GM23248 (cell line): ENCODE data around the gene TCTN1. TPM values are rescaled to one million over a fixed set of nuclear protein-coding genes. Genes with fewer than 3 reads are reported as not detected.

Experiments
- DNase-seq: peaks from one replicate; pipeline ENCODE4 v3.0.0-alpha.2; 2015
- H2AFZ ChIP-seq: fragments of 200-600 bp; sonication (generic); 2 replicates; pipeline ENCODE4 v1.6.1; 2016; ENCODE audit warnings: antibody characterized with exemption
- H3F3A ChIP-seq: fragments of 200-600 bp; sonication (generic); 2 replicates; pipeline ENCODE4 v1.6.1; 2016; ENCODE audit warnings: mild to moderate bottlenecking, antibody characterized with exemption, mixed run types; ENCODE audit not compliant: insufficient read depth
- H3K27ac ChIP-seq: fragments of 200-600 bp; sonication (generic); 2 replicates; pipeline ENCODE4 v1.5.1; 2016; ENCODE audit warnings: mild to moderate bottlenecking
- H3K27me3 ChIP-seq: fragments of 200-600 bp; sonication (generic); replicated peaks from 2 replicates; pipeline ENCODE4 v1.6.1; 2016; ENCODE audit warnings: mild to moderate bottlenecking; ENCODE audit not compliant: insufficient read depth
- H3K36me3 ChIP-seq: fragments of 200-600 bp; sonication (generic); 2 replicates; pipeline ENCODE4 v1.6.1; 2016; ENCODE audit warnings: low read depth, mild to moderate bottlenecking
- H3K4me1 ChIP-seq: fragments of 200-600 bp; sonication (generic); 2 replicates; pipeline ENCODE4 v1.6.1; 2016; ENCODE audit warnings: mild to moderate bottlenecking; ENCODE audit not compliant: insufficient read depth
- H3K4me2 ChIP-seq: fragments of 200-600 bp; sonication (generic); one replicate; pipeline ENCODE4 v1.6.1; 2016; ENCODE audit warnings: mild to moderate bottlenecking; ENCODE audit not compliant: unreplicated experiment
- H3K4me3 ChIP-seq: fragments of 200-600 bp; sonication (generic); 2 replicates; pipeline ENCODE4 v1.5.1; 2016; ENCODE audit warnings: mild to moderate bottlenecking
- H3K79me2 ChIP-seq: fragments of 200-600 bp; sonication (generic); 2 replicates; pipeline ENCODE4 v1.6.1; 2016; ENCODE audit warnings: mild to moderate bottlenecking; ENCODE audit not compliant: insufficient read depth
- H3K9ac ChIP-seq: fragments of 200-600 bp; sonication (generic); 2 replicates; pipeline ENCODE4 v1.6.1; 2016; ENCODE audit warnings: mild to moderate bottlenecking
- H3K9me2 ChIP-seq: fragments of 200-600 bp; sonication (generic); 2 replicates; pipeline ENCODE4 v1.6.1; 2016; ENCODE audit warnings: mixed run types, mild to moderate bottlenecking, moderate library complexity; ENCODE audit not compliant: insufficient read depth
- H3K9me3 ChIP-seq: fragments of 200-600 bp; sonication (generic); one replicate; pipeline ENCODE4 v1.6.1; 2017; ENCODE audit warnings: low read depth
- H4K20me1 ChIP-seq: fragments of 200-600 bp; sonication (generic); 2 replicates; pipeline ENCODE4 v1.6.0; 2016; ENCODE audit not compliant: insufficient read depth
- EZH2 ChIP-seq: fragments of 200-600 bp; sonication (generic); IDR thresholded peaks from 2 replicates; pipeline ENCODE4 v1.6.1; 2018; ENCODE audit warnings: antibody characterized with exemption, mild to moderate bottlenecking; ENCODE audit not compliant: insufficient read depth, poor library complexity, severe bottlenecking
- EZH2phosphoT487 ChIP-seq: fragments of 200-600 bp; sonication (generic); IDR thresholded peaks from 2 replicates; pipeline ENCODE4 v1.6.1; 2018; ENCODE audit warnings: antibody characterized with exemption, moderate library complexity, mild to moderate bottlenecking, low read depth; ENCODE audit not compliant: insufficient read depth
- whole genome bisulfite sequencing, 2 experiments: methylation state at CpG; one replicate each; pipeline ENCODE4 v1.1.6; 2015 to 2017; ENCODE audit warnings: low lambda C conversion rate in 2 of 2, low coverage in 1 of 2; ENCODE audit errors: missing lambda C conversion rate in 2 of 2; 5-methylcytosine and 5-hydroxymethylcytosine counted together
- in situ Hi-C: fragments of 300-500 bp; cut with MboI; formaldehyde crosslinking; loops from 2 replicates; pipeline ENCODE4 v1.15.0; 2020
- polyA plus RNA-seq: library from polyadenylated mRNA; unstranded; fragments of >200 nt; fragmentation: Nextera tagmentation; extraction: Ambion mirVana; gene quantifications from 2 replicates; pipeline ENCODE4 v1.2.1, GENCODE V29; 2016
- total RNA-seq: library from RNA; depleted of rRNA; stranded (reverse); fragments of >200 nt; shearing (Covaris generic); gene quantifications from 2 replicates; pipeline ENCODE4 v1.2.3, GENCODE V29; 2014

Gene TCTN1
- total and polyA plus RNA-seq, 2 experiments from 2014 or later, result 44.3 to 65.2 TPM

DNA sequence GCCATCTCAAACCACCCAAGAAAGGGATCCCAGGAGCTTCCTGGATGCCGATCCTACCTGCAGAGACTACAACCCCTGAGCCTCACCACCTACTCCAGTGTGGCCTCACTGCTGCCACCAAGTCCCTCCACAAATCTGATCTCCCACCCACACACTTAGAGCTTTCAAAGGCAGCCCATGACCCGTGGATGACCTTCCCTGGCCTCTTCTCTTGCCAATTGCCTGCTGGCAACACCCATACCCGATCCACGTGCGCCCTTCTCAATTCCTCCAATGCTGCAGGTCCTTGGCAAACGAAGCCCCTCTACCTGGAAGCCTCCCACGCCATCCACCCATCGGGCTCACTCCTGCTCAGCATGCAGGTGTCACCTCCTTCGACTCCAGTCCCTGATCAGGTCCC is 44.3 kb downstream of the TCTN1 start:
- no peaks in the 10 kb centered on the region for H3F3A ChIP-seq
- no peaks in the 10 kb centered on the region for H3K79me2 ChIP-seq
- no peak overlapping the region for H2AFZ ChIP-seq
- H3K27ac ChIP-seq, result no peak overlapping the region
- no peaks in the 10 kb centered on the region for H3K9me3 ChIP-seq
- no peaks in the 10 kb centered on the region for H3K4me1 ChIP-seq
- no peak overlapping the region for H3K4me3 ChIP-seq
- no peaks in the 10 kb centered on the region for H4K20me1 ChIP-seq
- in situ Hi-C loops, result no loop called here
- H3K9me2 ChIP-seq, result no peaks in the 10 kb centered on the region
- DNase-seq, result no peak
- H3K9ac ChIP-seq, result no peak overlapping the region
- WGBS, 2 experiments, result 71 to 73% methylated on average over 9 of the region's 9 CpGs
- H3K27me3 ChIP-seq, result no peaks in the 10 kb centered on the region
- H3K36me3 ChIP-seq, result no peaks in the 10 kb centered on the region
- H3K4me2 ChIP-seq, result no peak overlapping the region
- TF ChIP-seq EZH2phosphoT487 (no peak), EZH2 (no peak)

GRCh38 chr12:110658878-110659277 is 44.9 kb downstream of the TCTN1 start:
- H3K4me3 ChIP-seq, result no peak overlapping the region
- no peaks in the 10 kb centered on the region for H3K9me2 ChIP-seq
- in situ Hi-C loops, result no loop called here
- no peaks in the 10 kb centered on the region for H3K9me3 ChIP-seq
- no peak overlapping the region for H3K27ac ChIP-seq
- H2AFZ ChIP-seq, result no peak overlapping the region
- WGBS, 2 experiments, result 57 to 58% methylated on average over 3 of the region's 3 CpGs
- no peaks in the 10 kb centered on the region for H3K4me1 ChIP-seq
- no peak for TF ChIP-seq EZH2
- TF ChIP-seq EZH2phosphoT487, result no peak
- H3F3A ChIP-seq, result no peaks in the 10 kb centered on the region
- H3K9ac ChIP-seq, result no peak overlapping the region
- H3K4me2 ChIP-seq, result no peak overlapping the region
- H4K20me1 ChIP-seq, result no peaks in the 10 kb centered on the region
- no peak for DNase-seq
- H3K36me3 ChIP-seq, result no peaks in the 10 kb centered on the region
- H3K27me3 ChIP-seq, result no peaks in the 10 kb centered on the region
- H3K79me2 ChIP-seq, result no peaks in the 10 kb centered on the region

DNA sequence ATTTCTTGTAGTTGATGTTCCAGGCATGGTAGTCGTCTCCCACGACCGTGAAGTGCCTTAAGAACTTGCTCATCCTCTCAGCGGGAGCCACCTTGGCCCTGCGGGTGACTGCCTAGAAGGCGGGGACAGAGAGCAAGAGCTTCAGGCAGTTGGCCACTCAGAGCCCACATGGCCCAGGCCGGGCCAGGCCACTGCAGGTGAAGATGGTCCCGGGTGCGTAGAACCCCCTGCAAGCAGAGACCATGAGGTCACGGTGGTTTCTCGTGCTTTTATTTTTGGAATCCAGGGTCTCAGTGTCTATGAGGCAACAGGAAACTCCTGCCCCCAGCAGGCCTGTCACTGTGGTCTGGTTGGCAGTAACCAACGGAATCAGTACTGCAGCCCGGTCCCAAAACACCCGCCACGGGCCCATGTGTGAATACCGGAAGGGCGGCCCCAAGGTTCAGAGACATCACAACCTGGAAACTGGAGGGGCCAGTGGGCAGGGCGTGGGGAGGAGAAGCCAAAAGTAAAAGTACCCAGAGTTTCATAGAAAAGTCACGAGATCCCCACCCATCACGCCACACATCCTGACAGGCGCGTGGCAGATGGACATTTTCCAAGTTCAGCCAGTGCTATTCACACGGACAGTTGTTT is 47.5 kb downstream of the TCTN1 start:
- Histone ChIP-seq H3K4me3 (no peak overlapping the region), H3K4me1 (no peaks in the 10 kb centered on the region), H3K27me3 (no peaks in the 10 kb centered on the region), H3K9ac (no peak overlapping the region), H3F3A (no peaks in the 10 kb centered on the region), H3K36me3 (no peaks in the 10 kb centered on the region), H3K9me3 (peaks cover 11% of the 10 kb centered on the region), H3K27ac (no peak overlapping the region), H4K20me1 (no peaks in the 10 kb centered on the region), H3K79me2 (no peaks in the 10 kb centered on the region), H3K4me2 (no peak overlapping the region), H3K9me2 (no peaks in the 10 kb centered on the region), H2AFZ (no peak overlapping the region)
- no peak for DNase-seq
- WGBS, 2 experiments, result 81 to 84% methylated on average over 23 of the region's 23 CpGs
- TF ChIP-seq EZH2 (no peak), EZH2phosphoT487 (no peak)
- in situ Hi-C loops, result no loop called here

DNA sequence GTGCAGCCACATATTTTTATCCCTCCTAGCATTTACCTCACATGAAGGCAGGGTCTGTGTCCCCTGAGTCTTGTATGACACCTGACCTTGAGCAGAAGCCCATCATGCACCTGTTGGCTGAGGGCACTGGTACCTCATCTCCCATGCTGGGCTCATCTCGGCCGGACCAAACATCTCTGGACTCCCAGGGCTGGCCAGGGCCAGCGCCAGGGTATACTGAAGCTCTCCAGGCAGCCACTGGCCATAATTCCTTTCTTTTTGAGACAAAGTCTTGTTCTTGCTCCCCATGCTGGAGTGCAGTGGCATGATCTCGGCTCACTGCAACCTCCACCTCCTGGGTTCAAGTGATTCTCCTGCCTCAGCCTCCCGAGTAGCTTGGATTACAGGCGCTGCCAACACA is 53.0 kb downstream of the TCTN1 start:
- no peak overlapping the region for H2AFZ ChIP-seq
- DNase-seq, result no peak
- no peak overlapping the region for H3K9ac ChIP-seq
- TF ChIP-seq EZH2 (no peak), EZH2phosphoT487 (no peak)
- 71 to 75% methylated on average over 3 to 6 of the region's 6 CpGs for WGBS, 2 experiments
- no peak overlapping the region for H3K4me2 ChIP-seq
- no peaks in the 10 kb centered on the region for H3K27me3 ChIP-seq
- no peaks in the 10 kb centered on the region for H3K79me2 ChIP-seq
- no peaks in the 10 kb centered on the region for H3K9me2 ChIP-seq
- H3K4me1 ChIP-seq, result no peaks in the 10 kb centered on the region
- H3F3A ChIP-seq, result no peaks in the 10 kb centered on the region
- H4K20me1 ChIP-seq, result no peaks in the 10 kb centered on the region
- H3K4me3 ChIP-seq, result no peak overlapping the region
- no peak overlapping the region for H3K27ac ChIP-seq
- H3K9me3 ChIP-seq, result peaks cover 11% of the 10 kb centered on the region
- H3K36me3 ChIP-seq, result no peaks in the 10 kb centered on the region
- in situ Hi-C loops, result no loop called here
